ENCODE results near the gene MRPL2. TPM values are rescaled to one million over a fixed set of nuclear protein-coding genes. Genes with fewer than 3 reads are reported as not detected.

MRPL2 gene
- total RNA-seq (2021; fragmentation: NEBNext Ultra II Directional; extraction: Animal tissue kit (Norgen Biotek cat#: 25700)) = 97.7 and 99.9 TPM in 2 replicates
- 58.7 and 61.0 TPM in 2 replicates for polyA plus RNA-seq (2011; rRNA removed)
- polyA plus RNA-seq (2011; cell fraction: cytosol; rRNA removed) = 50.1 TPM
- polyA plus RNA-seq (2011; cell fraction: nucleus; rRNA removed) = 62.3 TPM
- 74.9 to 127 TPM (median 111 TPM) in 4 replicates for polyA plus RNA-seq (2012, experiment 1 of 2)
- polyA plus RNA-seq (2012, experiment 2 of 2) = 83.0 TPM
- 66.2 TPM for polyA plus RNA-seq (2013, experiment 1 of 2)
- 61.9 TPM for polyA plus RNA-seq (2013, experiment 2 of 2)
- polyA minus RNA-seq (2011; rRNA and poly(A)+ RNA removed) = 34.6 and 36.2 TPM in 2 replicates
- 37.5 TPM for polyA minus RNA-seq (2011; cell fraction: cytosol; rRNA and poly(A)+ RNA removed)
- 16.5 TPM for polyA minus RNA-seq (2011; cell fraction: nucleus; rRNA and poly(A)+ RNA removed)
- long read RNA-seq, experiment 1, transcript MRPL2-202 (7 exons, 1,588 nt) = major isoform, 12 of 42 reads
- long read RNA-seq, experiment 1, transcript MRPL2-208 (3 exons, 570 nt) = minor isoform, 8 of 42 reads
- long read RNA-seq, experiment 1, partial matches to known transcripts = 6 of 42 reads
- long read RNA-seq, experiment 1, other reads (novel, unspliced or antisense) = 13 of 42 reads
- long read RNA-seq, experiment 2, transcript MRPL2-201 (6 exons, 899 nt) = minor isoform, 6 of 101 reads
- long read RNA-seq, experiment 2, transcript MRPL2-202 (7 exons, 1,588 nt) = major isoform, 87 of 101 reads
- long read RNA-seq, experiment 2, partial matches to known transcripts = 0 of 101 reads
- long read RNA-seq, experiment 2, other reads (novel, unspliced or antisense) = 8 of 101 reads

- Histone ChIP-seq H3K27me3 (replicated peaks in 1 of 4; ENCODE audit: control insufficient read depth in 3 of 4, extremely low read depth in 1 of 4, insufficient read depth in 3 of 4, low read length in 3 of 4) (no peaks in the 10 kb centered on the region), H4K20me1 (replicated peaks in 1 of 2; ENCODE audit: control insufficient read depth in 1 of 2, insufficient read depth in 2 of 2, low read length in 2 of 2) (no peaks in the 10 kb centered on the region), H2BK15ac (ENCODE audit: low read length) (no peak within 1 kb of the TSS; the same call in 1 of the 2 replicates), H3K23me2 (ENCODE audit: low read depth, low read length) (peaks cover 10% of the 10 kb centered on the region; the same call in 1 of the 2 replicates), H4K8ac (ENCODE audit: extremely low read depth, insufficient read depth, low read length) (peak within 1 kb of the TSS; percentile 94), H2BK12ac (ENCODE audit: low read depth, low read length) (peak within 1 kb of the TSS; percentile 18; the same call in 1 of the 2 replicates), H3K18ac (ENCODE audit: extremely low read depth, low read length) (peak within 1 kb of the TSS; percentile 86; the same call in 1 of the 2 replicates), H3K9ac (replicated peaks in 1 of 4; ENCODE audit: extremely low read depth in 1 of 4, low read depth in 3 of 4, low read length in 3 of 4) (peak within 1 kb of the TSS; percentile 82 to 92 (median 91)), H3K9me3 (ENCODE audit: insufficient read depth in 2 of 2, low read depth in 1 of 2, low read length in 1 of 2) (no peaks in the 10 kb centered on the region), H3K36me3 (ENCODE audit: control insufficient read depth in 2 of 4, insufficient read depth in 4 of 4, low read length in 3 of 4) (peaks cover 3 to 16% (median 11%) of the 10 kb centered on the region in 4 experiments; a peak in 6 of 8 replicates), H3K79me2 (ENCODE audit: control insufficient read depth in 1 of 2, insufficient read depth in 2 of 2, low read length in 2 of 2) (peaks cover 6 to 16% of the 10 kb centered on the region in 2 experiments; a peak in 3 of 4 replicates), H3K27ac (ENCODE audit: low read depth, low read length) (peak within 1 kb of the TSS; percentile 89), H2BK120ac (replicated peaks; ENCODE audit: low read depth, low read length) (no peak within 1 kb of the TSS), H4K91ac (replicated peaks; ENCODE audit: insufficient read length, low read length) (peak within 1 kb of the TSS; percentile 67), H3K4ac (replicated peaks; ENCODE audit: insufficient read length, low read depth, low read length) (no peak within 1 kb of the TSS), H4K5ac (ENCODE audit: insufficient read length, low read depth, low read length) (peak within 1 kb of the TSS; percentile 88), H3K4me1 (replicated peaks in 1 of 4; ENCODE audit: control insufficient read depth in 3 of 4, insufficient read depth in 4 of 4, low read length in 3 of 4) (peaks cover 4 to 10% (median 5%) of the 10 kb centered on the region in 4 experiments; a peak in 5 of 7 replicates), H3K4me2 (ENCODE audit: insufficient read depth in 1 of 2, low read depth in 2 of 2, low read length in 2 of 2) (peak within 1 kb of the TSS; percentile 74 to 92), H2AK5ac (ENCODE audit: low read depth, low read length) (no peak within 1 kb of the TSS; the same call in 1 of the 2 replicates), H2BK5ac (ENCODE audit: low read depth, low read length) (peak within 1 kb of the TSS; percentile 81), H2BK20ac (ENCODE audit: low read length) (no peak within 1 kb of the TSS), H3K23ac (ENCODE audit: insufficient read length) (no peak within 1 kb of the TSS), H3K14ac (ENCODE audit: insufficient read length) (no peak within 1 kb of the TSS), H2AFZ (ENCODE audit: low read length) (peak within 1 kb of the TSS; percentile 95; the same call in 1 of the 2 replicates), H3K79me1 (ENCODE audit: low read depth, low read length) (peaks cover 14% of the 10 kb centered on the region), H3K56ac (replicated peaks; ENCODE audit: insufficient read length, low read depth, low read length) (peak within 1 kb of the TSS; percentile 55), H3K4me3 (ENCODE audit: extremely low read depth in 1 of 4, insufficient read depth in 2 of 4, low read depth in 3 of 4, low read length in 4 of 4) (peak within 1 kb of the TSS; percentile 90 to 99 (median 98))
- ChIA-PET POLR2A (ENCODE audit: partially characterized antibody) (interaction anchor here (0.6 to 3.5 kb wide), 32 partner anchors 8 to 310 kb away, joined by 3 to 19 read pairs (median 4); partner anchors contain the start of genes CNPY3, DNPH1, KLHDC3 and MEA1), CTCF (ENCODE audit: partially characterized antibody) (interaction anchor here (0.5 to 3.1 kb wide), 10 partner anchors 7 to 166 kb away, joined by 3 to 20 read pairs (median 4); no protein-coding TSS in a partner anchor)
- FAIRE-seq = peak; percentile 36
- WGBS, 2 experiments (ENCODE audit: extremely low coverage in 1 of 2, insufficient coverage in 1 of 2, insufficient read length in 1 of 2, insufficient replicate concordance in 2 of 2, low coverage in 1 of 2, low lambda C conversion rate in 2 of 2, missing lambda C conversion rate in 1 of 2) = 1% methylated on average over 54 of the region's 64 CpGs; no CpG with 5 or more reads in 1 of the 2 experiments
- DNase-seq (ENCODE audit: low read depth in 1 of 2, low spot score in 2 of 2) = peak; percentile 94 to 99
- TF ChIP-seq POU5F1 (IDR thresholded peaks at IDR 0.05; ENCODE audit: low read depth, low read length) (no peak), TAF7 (optimal IDR thresholded peaks at IDR 0.05; ENCODE audit: borderline replicate concordance, low read depth, low read length) (peak; percentile 84), CBX5 (IDR thresholded peaks at IDR 0.05; ENCODE audit: low read depth, low read length) (no peak), ZNF274 (IDR thresholded peaks at IDR 0.05; ENCODE audit: borderline replicate concordance, extremely low read depth, low read length) (no peak), HDAC2 (IDR thresholded peaks at IDR 0.05; ENCODE audit: borderline replicate concordance in 1 of 2, low read depth in 2 of 2, low read length in 2 of 2) (peak in 1 of 2 experiments; percentile 31; a peak in 1 of 4 replicates), BACH1 (IDR thresholded peaks at IDR 0.05; ENCODE audit: low read length) (no peak)
Observed at GRCh38 chr6:43059168-43060033, at the start of gene MRPL2, which contains the start of gene KLC4. Gene MRPL2, minus strand, starts transcription at chr6:43059434. Its CDS starts 53 bp downstream, at chr6:43059381. Gene KLC4, plus strand, starts transcription at chr6:43059631. Its CDS starts 1,705 bp downstream, at chr6:43061336.
